Smooth muscle cell (in vitro differentiated cells): Measurements from ENCODE around the gene FAM20A. TPM values are rescaled to one million over a fixed set of nuclear protein-coding genes. Genes with fewer than 3 reads are reported as not detected.

Experiments used
- DNase-seq: peaks from one replicate; lab custom pipeline; 2025; ENCODE audit not compliant: unreplicated experiment; lab: John Stamatoyannopoulos, UW
- H2AFZ ChIP-seq: fragments of 200-600 bp; sonication (generic); 2 replicates; pipeline ENCODE4 v1.6.0; 2016; ENCODE audit warnings: antibody characterized with exemption, low read depth, mild to moderate bottlenecking
- H3F3A ChIP-seq: fragments of 200-600 bp; sonication (generic); 2 replicates; pipeline ENCODE4 v1.6.0; 2017; ENCODE audit warnings: antibody characterized with exemption, low read depth
- H3K27ac ChIP-seq: fragments of 200-600 bp; sonication (generic); 2 replicates; pipeline ENCODE4 v1.5.1; 2016; ENCODE audit warnings: low read depth, mild to moderate bottlenecking
- H3K27me3 ChIP-seq: fragments of 200-600 bp; sonication (generic); 2 replicates; pipeline ENCODE4 v1.6.1; 2016; ENCODE audit warnings: low read depth, mild to moderate bottlenecking
- H3K36me3 ChIP-seq: fragments of 200-600 bp; sonication (generic); 2 replicates; pipeline ENCODE4 v1.5.1; 2016; ENCODE audit warnings: low read depth
- H3K4me1 ChIP-seq: fragments of 200-600 bp; sonication (generic); 2 replicates; pipeline ENCODE4 v1.5.1; 2016; ENCODE audit warnings: low read depth
- H3K4me2 ChIP-seq: fragments of 200-600 bp; sonication (generic); 2 replicates; pipeline ENCODE4 v1.6.0; 2016; ENCODE audit warnings: mild to moderate bottlenecking
- H3K4me3 ChIP-seq: fragments of 200-600 bp; sonication (generic); 2 replicates; pipeline ENCODE4 v1.5.1; 2016; ENCODE audit warnings: mild to moderate bottlenecking
- H3K79me2 ChIP-seq: fragments of 200-600 bp; sonication (generic); 2 replicates; pipeline ENCODE4 v1.6.0; 2016; ENCODE audit warnings: low read depth, mild to moderate bottlenecking
- H3K9ac ChIP-seq: fragments of 200-600 bp; sonication (generic); 2 replicates; pipeline ENCODE4 v1.6.0; 2016; ENCODE audit warnings: low read depth
- H3K9me3 ChIP-seq: fragments of 200-600 bp; sonication (generic); replicated peaks from 2 replicates; pipeline ENCODE4 v1.5.1; 2016; ENCODE audit warnings: low read depth
- H4K20me1 ChIP-seq: fragments of 200-600 bp; sonication (generic); 2 replicates; pipeline ENCODE4 v1.6.0; 2016; ENCODE audit warnings: low read depth
- CTCF ChIP-seq: fragments of 200-600 bp; sonication (generic); IDR thresholded peaks from 2 replicates; pipeline ENCODE4 v1.5.1; 2017; ENCODE audit warnings: borderline replicate concordance, mild to moderate bottlenecking, antibody characterized with exemption; ENCODE audit not compliant: insufficient read depth, poor library complexity, severe bottlenecking
- WGBS: methylation state at CpG from one replicate; pipeline ENCODE4 v1.1.7; 2016; ENCODE audit warnings: low lambda C conversion rate; 5-methylcytosine and 5-hydroxymethylcytosine counted together
- polyA plus RNA-seq: library from polyadenylated mRNA; unstranded; fragments of >200 nt; fragmentation: Nextera tagmentation; extraction: Ambion mirVana; gene quantifications from 2 replicates; pipeline ENCODE4 v1.2.1, GENCODE V29; 2016
- total RNA-seq: library from RNA; depleted of rRNA; stranded (reverse); fragments of >200 nt; gene quantifications from 2 replicates; pipeline ENCODE4 v1.2.3, GENCODE V29; 2014

Gene FAM20A
- total and polyA plus RNA-seq, 2 experiments from 2014 or later: 4.6 to 10.8 TPM

GRCh38 chr17:68507576-68507975 lies 93.6 kb downstream of the FAM20A start:
- peaks cover 2% of the 10 kb centered on the region for H3K79me2 ChIP-seq
- H3K4me1 ChIP-seq: peaks cover 12% of the 10 kb centered on the region
- H3K27ac ChIP-seq: peak overlapping the region; percentile 43
- H3K4me2 ChIP-seq: peak overlapping the region; percentile 51
- H3K27me3 ChIP-seq: no peaks in the 10 kb centered on the region
- no peak overlapping the region for H3K4me3 ChIP-seq
- peak overlapping the region; percentile 31 for H2AFZ ChIP-seq
- H3F3A ChIP-seq: peaks cover 18% of the 10 kb centered on the region
- no peaks in the 10 kb centered on the region for H3K36me3 ChIP-seq
- no peak for DNase-seq
- TF ChIP-seq CTCF: no peak
- H4K20me1 ChIP-seq: no peaks in the 10 kb centered on the region
- WGBS: 51% methylated on average over 3 of the region's 3 CpGs
- no peak overlapping the region for H3K9ac ChIP-seq
- no peaks in the 10 kb centered on the region for H3K9me3 ChIP-seq

DNA sequence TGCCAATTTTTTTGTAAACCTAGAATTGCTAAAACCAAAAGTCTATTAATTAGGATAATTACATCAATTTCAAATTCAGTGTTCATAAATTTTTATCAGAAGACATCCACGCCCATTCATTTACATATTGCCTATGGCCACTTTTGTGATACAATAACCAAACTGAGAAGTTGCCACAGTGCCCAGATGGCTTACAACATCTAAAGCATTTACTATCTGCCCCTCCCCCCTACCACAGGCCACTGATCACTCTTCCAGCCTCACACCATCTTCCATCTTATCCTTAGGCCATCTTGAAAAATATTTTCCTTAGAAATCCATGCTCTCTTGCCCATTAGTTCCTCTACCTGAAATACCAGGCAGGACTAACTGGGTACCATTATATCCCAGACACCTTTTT lies 95.2 kb downstream of the FAM20A start:
- Histone ChIP-seq H3K27me3 (no peaks in the 10 kb centered on the region), H3K4me1 (peaks cover 8% of the 10 kb centered on the region), H3K4me3 (no peak overlapping the region), H3F3A (peaks cover 9% of the 10 kb centered on the region), H3K36me3 (no peaks in the 10 kb centered on the region), H4K20me1 (no peaks in the 10 kb centered on the region), H3K4me2 (no peak overlapping the region), H3K9me3 (no peaks in the 10 kb centered on the region), H3K9ac (no peak overlapping the region), H2AFZ (no peak overlapping the region), H3K79me2 (no peaks in the 10 kb centered on the region), H3K27ac (no peak overlapping the region)
- WGBS: 96% methylated on average over 1 of the region's 1 CpG
- no peak for TF ChIP-seq CTCF
- DNase-seq: no peak

- 75% methylated on average over 3 of the region's 3 CpGs for WGBS
- no peaks in the 10 kb centered on the region for H3K79me2 ChIP-seq
- H3K27me3 ChIP-seq: no peaks in the 10 kb centered on the region
- no peaks in the 10 kb centered on the region for H3F3A ChIP-seq
- no peak overlapping the region for H3K9ac ChIP-seq
- no peak overlapping the region for H3K4me2 ChIP-seq
- no peaks in the 10 kb centered on the region for H4K20me1 ChIP-seq
- H2AFZ ChIP-seq: no peak overlapping the region
- H3K27ac ChIP-seq: no peak overlapping the region
- no peaks in the 10 kb centered on the region for H3K4me1 ChIP-seq
- H3K36me3 ChIP-seq: no peaks in the 10 kb centered on the region
- DNase-seq: no peak
- no peak overlapping the region for H3K4me3 ChIP-seq
- no peak for TF ChIP-seq CTCF
- no peaks in the 10 kb centered on the region for H3K9me3 ChIP-seq
Observed at GRCh38 chr17:68501074-68501473, 100.1 kb downstream of the FAM20A start.

DNA sequence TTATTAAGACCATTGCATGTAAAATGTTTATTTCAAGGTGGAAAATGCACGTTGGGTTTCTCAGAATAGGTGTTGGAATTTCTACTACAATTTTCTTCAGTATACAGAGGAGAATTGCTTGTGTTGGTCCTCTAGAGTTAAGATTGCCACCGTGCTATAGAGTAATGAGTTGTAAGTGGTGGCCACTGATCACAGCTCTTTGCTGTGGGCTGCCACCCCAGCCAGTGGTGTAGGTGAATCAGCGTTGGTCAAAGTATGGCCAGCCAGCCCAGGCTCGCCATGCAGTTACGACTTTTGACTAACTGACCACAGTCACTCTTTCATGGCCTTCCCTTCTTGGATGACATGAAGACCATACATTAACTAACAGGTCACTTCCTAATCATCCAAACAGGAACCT lies 101.6 kb downstream of the FAM20A start:
- TF ChIP-seq CTCF: no peak
- H4K20me1 ChIP-seq: no peaks in the 10 kb centered on the region
- no peaks in the 10 kb centered on the region for H3F3A ChIP-seq
- no peak overlapping the region for H3K4me2 ChIP-seq
- DNase-seq: no peak
- H3K36me3 ChIP-seq: no peaks in the 10 kb centered on the region
- no peak overlapping the region for H3K4me3 ChIP-seq
- H3K27ac ChIP-seq: no peak overlapping the region
- H3K4me1 ChIP-seq: no peaks in the 10 kb centered on the region
- no peaks in the 10 kb centered on the region for H3K9me3 ChIP-seq
- H2AFZ ChIP-seq: no peak overlapping the region
- no peaks in the 10 kb centered on the region for H3K79me2 ChIP-seq
- 87% methylated on average over 5 of the region's 5 CpGs for WGBS
- no peak overlapping the region for H3K9ac ChIP-seq
- no peaks in the 10 kb centered on the region for H3K27me3 ChIP-seq
